SK-N-SH treated with all-trans-retinoic acid at 6 μM for 48 hours (cell line): ENCODE results near the gene MMADHC.

Source experiments
- ATAC-seq: fragments of 200-7000 bp; cut with Tn5 transposase; 3 replicates; pipeline ENCODE4 v1.9.1; 2020; ENCODE audit warnings: mild to moderate bottlenecking, moderate library complexity
- ARNTL ChIP-seq: fragments of 450-650 bp; formaldehyde crosslinking; IDR thresholded peaks from 2 replicates; pipeline ENCODE4 v1.5.0; 2020; ENCODE audit warnings: low read depth, mild to moderate bottlenecking, moderate library complexity, borderline replicate concordance
- BACH2 ChIP-seq: fragments of 250-450 bp; sonication (Bioruptor Pico); IDR thresholded peaks from 2 replicates; pipeline ENCODE4 v1.9.0; 2021; ENCODE audit warnings: mild to moderate bottlenecking, borderline replicate concordance
- CSDC2 ChIP-seq: fragments of 250-450 bp; sonication (Bioruptor Pico); IDR thresholded peaks from 2 replicates; pipeline ENCODE4 v1.5.0; 2020; ENCODE audit warnings: mild to moderate bottlenecking, moderate library complexity
- ESRRG ChIP-seq: fragments of 250-450 bp; sonication (Bioruptor Pico); IDR thresholded peaks from 2 replicates; pipeline ENCODE4 v1.6.1; 2021; ENCODE audit warnings: mild to moderate bottlenecking
- GLIS3 ChIP-seq: fragments of 250-450 bp; sonication (Bioruptor Pico); IDR thresholded peaks from 2 replicates; pipeline ENCODE4 v1.5.0; 2020; ENCODE audit warnings: mild to moderate bottlenecking, moderate library complexity
- ISL1 ChIP-seq: fragments of 250-450 bp; sonication (Bioruptor Pico); IDR thresholded peaks from 2 replicates; pipeline ENCODE4 v2.1.2; 2022; ENCODE audit warnings: mild to moderate bottlenecking, moderate library complexity
- OSR1 ChIP-seq: fragments of 250-450 bp; sonication (Bioruptor Pico); IDR thresholded peaks from 2 replicates; pipeline ENCODE4 v1.8.0; 2022; ENCODE audit warnings: moderate library complexity, mild to moderate bottlenecking, inconsistent platforms
- PPARA ChIP-seq: fragments of 250-450 bp; sonication (Bioruptor Pico); IDR thresholded peaks from 2 replicates; pipeline ENCODE4 v1.5.0; 2020; ENCODE audit warnings: mild to moderate bottlenecking, borderline replicate concordance
- SNAI2 ChIP-seq: fragments of 250-450 bp; sonication (Bioruptor Pico); IDR thresholded peaks from 2 replicates; pipeline ENCODE4 v1.5.0; 2020; ENCODE audit warnings: mild to moderate bottlenecking, moderate library complexity
- TCF4 ChIP-seq: fragments of 250-450 bp; sonication (Bioruptor Pico); IDR thresholded peaks from 2 replicates; pipeline ENCODE4 v1.8.0; 2021; ENCODE audit warnings: mild to moderate bottlenecking, moderate library complexity, borderline replicate concordance
- TOX ChIP-seq: fragments of 250-450 bp; sonication (Bioruptor Pico); IDR thresholded peaks from 2 replicates; pipeline ENCODE4 v1.8.0; 2021; ENCODE audit warnings: mild to moderate bottlenecking, moderate library complexity, borderline replicate concordance
- ZC3H10 ChIP-seq: fragments of 250-450 bp; sonication (Bioruptor Pico); IDR thresholded peaks from 2 replicates; pipeline ENCODE4 v1.5.1; 2021; ENCODE audit warnings: mild to moderate bottlenecking, moderate library complexity
- ZFP30 ChIP-seq: fragments of 450-650 bp; formaldehyde crosslinking; IDR thresholded peaks from 2 replicates; pipeline ENCODE4 v1.5.0; 2022; ENCODE audit warnings: mild to moderate bottlenecking, moderate library complexity
- ZNF70 ChIP-seq: fragments of 450-650 bp; formaldehyde crosslinking; IDR thresholded peaks from 2 replicates; pipeline ENCODE4 v1.5.0; 2020; ENCODE audit warnings: mild to moderate bottlenecking, moderate library complexity
- ZNF8 ChIP-seq: fragments of 450-650 bp; formaldehyde crosslinking; IDR thresholded peaks from 2 replicates; pipeline ENCODE4 v1.5.0; 2020; ENCODE audit warnings: mild to moderate bottlenecking, moderate library complexity
- TF ChIP-seq, protein P1 (sequence below): fragments of 250-450 bp; sonication (Bioruptor Pico); IDR thresholded peaks from 2 replicates; pipeline ENCODE4 v1.5.1; 2021; ENCODE audit warnings: mild to moderate bottlenecking, moderate library complexity
- TF ChIP-seq, protein P2 (sequence below): fragments of 250-450 bp; sonication (Bioruptor Pico); IDR thresholded peaks from 2 replicates; pipeline ENCODE4 v1.8.0; 2021; ENCODE audit warnings: low read depth, mild to moderate bottlenecking, moderate library complexity, borderline replicate concordance
- TF ChIP-seq, protein P3 (sequence below): fragments of 250-450 bp; sonication (Bioruptor Pico); IDR thresholded peaks from 2 replicates; pipeline ENCODE4 v1.8.0; 2020; ENCODE audit warnings: mild to moderate bottlenecking, moderate library complexity, borderline replicate concordance
- TF ChIP-seq, protein P4 (sequence below): fragments of 250-450 bp; sonication (Bioruptor Pico); IDR thresholded peaks from 2 replicates; pipeline ENCODE4 v1.5.0; 2020; ENCODE audit warnings: mild to moderate bottlenecking, moderate library complexity
- TF ChIP-seq, protein P5 (sequence below): fragments of 250-450 bp; sonication (Bioruptor Pico); IDR thresholded peaks from 2 replicates; pipeline ENCODE4 v1.5.1; 2020; ENCODE audit warnings: low read depth, mild to moderate bottlenecking, moderate library complexity

Gene MMADHC

DNA sequence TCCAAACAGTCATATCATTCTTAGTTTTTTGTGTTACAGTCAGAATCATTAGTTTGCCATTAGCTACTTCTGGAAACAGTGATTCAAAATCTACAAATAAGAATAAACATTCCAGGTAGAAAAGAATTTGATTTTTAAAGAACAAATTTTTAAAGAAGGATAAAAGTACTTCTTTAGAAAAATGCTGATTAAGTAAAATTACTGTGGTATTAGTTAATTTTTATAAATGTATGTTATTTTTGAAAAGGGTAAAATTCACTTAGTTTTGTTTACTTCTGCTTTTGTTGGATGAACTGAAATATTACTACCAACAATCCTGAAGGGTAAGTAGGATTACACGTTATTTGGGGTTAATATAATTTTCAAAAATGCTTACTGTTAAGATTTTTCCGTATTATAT lies 11.8 kb downstream of the MMADHC start:
- TF ChIP-seq, protein P1, sequence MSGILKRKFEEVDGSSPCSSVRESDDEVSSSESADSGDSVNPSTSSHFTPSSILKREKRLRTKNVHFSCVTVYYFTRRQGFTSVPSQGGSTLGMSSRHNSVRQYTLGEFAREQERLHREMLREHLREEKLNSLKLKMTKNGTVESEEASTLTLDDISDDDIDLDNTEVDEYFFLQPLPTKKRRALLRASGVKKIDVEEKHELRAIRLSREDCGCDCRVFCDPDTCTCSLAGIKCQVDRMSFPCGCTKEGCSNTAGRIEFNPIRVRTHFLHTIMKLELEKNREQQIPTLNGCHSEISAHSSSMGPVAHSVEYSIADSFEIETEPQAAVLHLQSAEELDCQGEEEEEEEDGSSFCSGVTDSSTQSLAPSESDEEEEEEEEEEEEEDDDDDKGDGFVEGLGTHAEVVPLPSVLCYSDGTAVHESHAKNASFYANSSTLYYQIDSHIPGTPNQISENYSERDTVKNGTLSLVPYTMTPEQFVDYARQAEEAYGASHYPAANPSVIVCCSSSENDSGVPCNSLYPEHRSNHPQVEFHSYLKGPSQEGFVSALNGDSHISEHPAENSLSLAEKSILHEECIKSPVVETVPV (CRISPR knock-in tag): no peak
- no peak for TF ChIP-seq ZNF70 (CRISPR knock-in tag)
- no peak for TF ChIP-seq CSDC2 (CRISPR knock-in tag)
- ATAC-seq: no peak

DNA sequence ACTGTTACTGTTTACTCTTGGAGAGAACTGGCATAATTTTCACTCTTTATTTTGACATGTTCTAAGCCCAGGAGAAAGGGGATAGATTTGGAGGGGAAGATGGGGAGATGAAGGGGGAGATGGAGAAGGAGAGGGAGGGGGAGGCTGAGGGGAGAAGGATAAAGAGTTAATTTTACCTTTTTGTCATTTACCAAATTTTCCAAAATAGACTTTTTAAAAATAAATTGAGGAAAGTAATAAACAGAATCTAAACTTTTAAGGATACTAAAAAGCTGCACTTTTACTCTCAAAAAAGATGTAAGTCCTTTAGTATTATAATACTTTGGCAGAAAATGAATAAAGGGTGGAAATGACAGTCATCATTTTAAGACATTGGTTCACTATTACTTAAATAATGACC lies 12.3 kb downstream of the MMADHC start:
- no peak for ATAC-seq
- TF ChIP-seq BACH2 (CRISPR knock-in tag) (no peak), SNAI2 (CRISPR knock-in tag) (no peak), GLIS3 (CRISPR knock-in tag) (no peak), ZNF70 (CRISPR knock-in tag) (no peak)
- TF ChIP-seq, protein P2, sequence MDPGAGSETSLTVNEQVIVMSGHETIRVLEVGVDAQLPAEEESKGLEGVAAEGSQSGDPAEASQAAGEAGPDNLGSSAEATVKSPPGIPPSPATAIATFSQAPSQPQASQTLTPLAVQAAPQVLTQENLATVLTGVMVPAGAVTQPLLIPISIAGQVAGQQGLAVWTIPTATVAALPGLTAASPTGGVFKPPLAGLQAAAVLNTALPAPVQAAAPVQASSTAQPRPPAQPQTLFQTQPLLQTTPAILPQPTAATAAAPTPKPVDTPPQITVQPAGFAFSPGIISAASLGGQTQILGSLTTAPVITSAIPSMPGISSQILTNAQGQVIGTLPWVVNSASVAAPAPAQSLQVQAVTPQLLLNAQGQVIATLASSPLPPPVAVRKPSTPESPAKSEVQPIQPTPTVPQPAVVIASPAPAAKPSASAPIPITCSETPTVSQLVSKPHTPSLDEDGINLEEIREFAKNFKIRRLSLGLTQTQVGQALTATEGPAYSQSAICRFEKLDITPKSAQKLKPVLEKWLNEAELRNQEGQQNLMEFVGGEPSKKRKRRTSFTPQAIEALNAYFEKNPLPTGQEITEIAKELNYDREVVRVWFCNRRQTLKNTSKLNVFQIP: no peak

DNA sequence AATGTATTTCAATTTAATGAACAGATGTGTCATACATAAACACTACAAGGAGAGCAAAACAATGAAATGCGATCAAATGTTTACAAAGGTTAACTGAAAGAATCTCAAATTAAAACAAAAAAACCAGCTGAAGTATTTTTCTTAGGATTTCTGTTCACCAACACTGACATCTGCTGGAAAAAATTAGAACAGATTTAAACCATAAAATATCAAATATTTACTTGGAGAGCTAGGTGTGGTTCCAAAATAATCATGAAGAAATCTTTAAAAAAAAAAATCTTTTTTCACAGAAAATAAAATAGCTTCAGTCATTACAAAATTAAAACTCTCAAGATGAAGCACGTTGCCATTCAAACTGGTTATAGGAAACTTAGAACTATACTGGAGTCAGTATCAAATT lies 13.8 kb downstream of the MMADHC start:
- ATAC-seq: no peak
- TF ChIP-seq ZFP30 (CRISPR knock-in tag) (no peak), BACH2 (CRISPR knock-in tag) (no peak), ZNF8 (CRISPR knock-in tag) (no peak), PPARA (CRISPR knock-in tag) (no peak), TOX (CRISPR knock-in tag) (no peak), ISL1 (CRISPR knock-in tag) (no peak), ARNTL (no peak), SNAI2 (CRISPR knock-in tag) (no peak), ESRRG (CRISPR knock-in tag) (no peak), TCF4 (CRISPR knock-in tag) (no peak), ZC3H10 (CRISPR knock-in tag) (no peak), OSR1 (CRISPR knock-in tag) (no peak)
- TF ChIP-seq, protein P3, sequence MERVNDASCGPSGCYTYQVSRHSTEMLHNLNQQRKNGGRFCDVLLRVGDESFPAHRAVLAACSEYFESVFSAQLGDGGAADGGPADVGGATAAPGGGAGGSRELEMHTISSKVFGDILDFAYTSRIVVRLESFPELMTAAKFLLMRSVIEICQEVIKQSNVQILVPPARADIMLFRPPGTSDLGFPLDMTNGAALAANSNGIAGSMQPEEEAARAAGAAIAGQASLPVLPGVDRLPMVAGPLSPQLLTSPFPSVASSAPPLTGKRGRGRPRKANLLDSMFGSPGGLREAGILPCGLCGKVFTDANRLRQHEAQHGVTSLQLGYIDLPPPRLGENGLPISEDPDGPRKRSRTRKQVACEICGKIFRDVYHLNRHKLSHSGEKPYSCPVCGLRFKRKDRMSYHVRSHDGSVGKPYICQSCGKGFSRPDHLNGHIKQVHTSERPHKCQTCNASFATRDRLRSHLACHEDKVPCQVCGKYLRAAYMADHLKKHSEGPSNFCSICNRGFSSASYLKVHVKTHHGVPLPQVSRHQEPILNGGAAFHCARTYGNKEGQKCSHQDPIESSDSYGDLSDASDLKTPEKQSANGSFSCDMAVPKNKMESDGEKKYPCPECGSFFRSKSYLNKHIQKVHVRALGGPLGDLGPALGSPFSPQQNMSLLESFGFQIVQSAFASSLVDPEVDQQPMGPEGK (CRISPR knock-in tag): no peak
- TF ChIP-seq, protein P2: no peak
- TF ChIP-seq, protein P4, sequence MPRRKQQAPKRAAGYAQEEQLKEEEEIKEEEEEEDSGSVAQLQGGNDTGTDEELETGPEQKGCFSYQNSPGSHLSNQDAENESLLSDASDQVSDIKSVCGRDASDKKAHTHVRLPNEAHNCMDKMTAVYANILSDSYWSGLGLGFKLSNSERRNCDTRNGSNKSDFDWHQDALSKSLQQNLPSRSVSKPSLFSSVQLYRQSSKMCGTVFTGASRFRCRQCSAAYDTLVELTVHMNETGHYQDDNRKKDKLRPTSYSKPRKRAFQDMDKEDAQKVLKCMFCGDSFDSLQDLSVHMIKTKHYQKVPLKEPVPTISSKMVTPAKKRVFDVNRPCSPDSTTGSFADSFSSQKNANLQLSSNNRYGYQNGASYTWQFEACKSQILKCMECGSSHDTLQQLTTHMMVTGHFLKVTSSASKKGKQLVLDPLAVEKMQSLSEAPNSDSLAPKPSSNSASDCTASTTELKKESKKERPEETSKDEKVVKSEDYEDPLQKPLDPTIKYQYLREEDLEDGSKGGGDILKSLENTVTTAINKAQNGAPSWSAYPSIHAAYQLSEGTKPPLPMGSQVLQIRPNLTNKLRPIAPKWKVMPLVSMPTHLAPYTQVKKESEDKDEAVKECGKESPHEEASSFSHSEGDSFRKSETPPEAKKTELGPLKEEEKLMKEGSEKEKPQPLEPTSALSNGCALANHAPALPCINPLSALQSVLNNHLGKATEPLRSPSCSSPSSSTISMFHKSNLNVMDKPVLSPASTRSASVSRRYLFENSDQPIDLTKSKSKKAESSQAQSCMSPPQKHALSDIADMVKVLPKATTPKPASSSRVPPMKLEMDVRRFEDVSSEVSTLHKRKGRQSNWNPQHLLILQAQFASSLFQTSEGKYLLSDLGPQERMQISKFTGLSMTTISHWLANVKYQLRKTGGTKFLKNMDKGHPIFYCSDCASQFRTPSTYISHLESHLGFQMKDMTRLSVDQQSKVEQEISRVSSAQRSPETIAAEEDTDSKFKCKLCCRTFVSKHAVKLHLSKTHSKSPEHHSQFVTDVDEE (CRISPR knock-in tag): no peak
- TF ChIP-seq, protein P5, sequence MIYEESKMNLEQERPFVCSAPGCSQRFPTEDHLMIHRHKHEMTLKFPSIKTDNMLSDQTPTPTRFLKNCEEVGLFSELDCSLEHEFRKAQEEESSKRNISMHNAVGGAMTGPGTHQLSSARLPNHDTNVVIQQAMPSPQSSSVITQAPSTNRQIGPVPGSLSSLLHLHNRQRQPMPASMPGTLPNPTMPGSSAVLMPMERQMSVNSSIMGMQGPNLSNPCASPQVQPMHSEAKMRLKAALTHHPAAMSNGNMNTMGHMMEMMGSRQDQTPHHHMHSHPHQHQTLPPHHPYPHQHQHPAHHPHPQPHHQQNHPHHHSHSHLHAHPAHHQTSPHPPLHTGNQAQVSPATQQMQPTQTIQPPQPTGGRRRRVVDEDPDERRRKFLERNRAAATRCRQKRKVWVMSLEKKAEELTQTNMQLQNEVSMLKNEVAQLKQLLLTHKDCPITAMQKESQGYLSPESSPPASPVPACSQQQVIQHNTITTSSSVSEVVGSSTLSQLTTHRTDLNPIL (CRISPR knock-in tag): no peak
